GM21515 (cell line): ENCODE data around the gene HOXC5.
"Not testable (repeated sequence)": the region's sequence is repeated elsewhere in the genome, so short reads cannot be mapped to it uniquely, and the experiment has no call there.

Experiments used
- ATAC-seq: cut with Tn5 transposase; IDR thresholded peaks from one replicate; pipeline ENCODE4 v1.9.1; 2021; ENCODE audit not compliant: unreplicated experiment

Gene HOXC5

DNA sequence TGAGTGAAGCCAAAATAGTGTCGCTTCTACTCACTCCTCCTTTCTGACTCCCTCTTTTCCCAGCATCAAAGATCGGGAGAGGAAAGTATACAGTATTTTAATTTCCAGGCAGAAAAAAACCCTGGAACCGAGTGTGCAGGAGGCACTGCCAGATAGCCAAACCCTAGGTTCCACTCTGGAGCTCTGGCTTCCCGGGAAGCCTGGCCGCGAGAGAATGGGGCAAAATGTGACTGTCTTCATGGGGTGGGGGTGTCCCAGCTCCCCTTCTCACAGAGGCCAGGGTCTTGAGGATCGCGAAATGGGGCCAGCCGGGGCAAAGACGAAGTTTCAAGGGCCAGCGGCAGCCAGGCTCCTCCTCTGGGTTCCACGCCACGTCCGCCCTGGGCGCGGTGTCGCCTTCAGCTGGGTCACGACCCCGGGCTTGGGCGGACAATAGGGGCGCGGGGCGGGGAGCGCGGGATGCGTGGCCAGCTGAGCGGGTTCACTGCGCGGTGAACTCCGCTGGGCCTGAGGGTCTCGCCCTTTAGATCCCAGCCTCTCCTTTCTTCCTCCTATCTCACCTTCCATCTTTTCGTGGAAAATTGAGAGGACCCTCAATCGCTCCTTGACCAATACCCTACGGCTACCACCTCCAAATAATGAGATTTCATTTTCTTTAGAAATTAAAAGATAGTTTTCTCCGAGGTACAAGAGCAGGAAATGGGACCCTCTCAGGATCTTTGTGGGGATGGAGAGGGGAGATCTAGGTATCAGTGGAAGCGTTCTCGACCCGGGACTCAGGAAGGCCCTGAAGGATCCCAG, 27.5 kb downstream of the HOXC5 start:
- ATAC-seq, result no peak

DNA sequence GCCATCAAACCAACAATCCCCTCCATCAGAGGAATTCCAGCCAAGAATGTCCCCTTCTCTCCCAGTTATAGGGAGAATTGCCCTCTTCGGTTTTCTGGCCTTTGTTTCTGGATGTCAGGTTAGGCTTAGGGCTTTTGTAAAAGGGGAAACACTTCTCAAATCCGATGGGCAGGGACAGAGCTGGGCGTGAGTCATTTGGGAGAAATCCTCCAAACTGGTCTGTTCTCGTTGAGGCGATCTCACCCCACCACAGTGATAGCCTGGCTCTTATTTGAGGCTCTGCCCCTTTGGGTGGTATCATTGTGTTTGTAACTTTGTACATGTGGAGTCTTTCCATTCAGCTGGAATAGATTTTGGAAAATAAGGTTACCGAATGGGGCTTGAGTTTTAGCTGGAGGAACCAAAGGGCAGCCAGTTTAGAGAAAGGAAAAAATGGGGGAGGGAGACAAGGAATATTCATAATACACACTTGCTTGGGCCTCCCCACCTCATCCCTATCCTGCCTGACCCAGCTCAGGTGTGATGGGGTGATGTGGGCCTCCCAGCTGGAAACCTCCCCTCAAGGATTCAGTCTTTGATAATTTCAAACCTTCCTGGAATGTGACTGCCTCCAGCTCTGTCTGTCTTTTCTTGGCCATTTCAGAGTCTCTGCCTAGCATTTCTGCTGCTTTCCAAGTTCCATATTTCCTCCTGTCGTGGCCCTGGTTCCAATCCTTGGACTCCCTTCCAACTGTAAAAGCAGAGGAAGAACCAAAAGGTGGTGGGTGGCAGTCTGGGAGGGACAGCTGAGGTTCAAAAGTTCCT, 28.3 kb downstream of the HOXC5 start:
- ATAC-seq, result no peak

DNA sequence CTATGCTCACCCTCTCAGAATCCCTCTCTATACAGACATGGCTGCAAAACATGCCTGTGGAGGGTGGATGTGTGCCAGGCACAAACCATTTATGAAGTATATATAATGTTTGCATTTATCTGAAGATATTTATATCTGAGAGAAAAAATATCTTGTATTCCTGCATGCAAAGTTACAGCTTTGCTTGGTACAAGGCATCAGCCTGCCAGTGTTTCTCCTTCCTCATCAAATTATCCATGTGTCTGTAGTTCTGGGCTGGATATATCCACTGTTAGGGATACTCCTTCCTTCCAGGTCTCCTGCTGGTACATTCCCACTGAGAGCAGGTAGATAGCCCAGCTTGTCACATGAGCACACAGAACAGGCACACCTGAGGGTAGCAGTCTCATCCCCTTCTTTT, 32.8 kb downstream of the HOXC5 start:
- no peak for ATAC-seq

DNA sequence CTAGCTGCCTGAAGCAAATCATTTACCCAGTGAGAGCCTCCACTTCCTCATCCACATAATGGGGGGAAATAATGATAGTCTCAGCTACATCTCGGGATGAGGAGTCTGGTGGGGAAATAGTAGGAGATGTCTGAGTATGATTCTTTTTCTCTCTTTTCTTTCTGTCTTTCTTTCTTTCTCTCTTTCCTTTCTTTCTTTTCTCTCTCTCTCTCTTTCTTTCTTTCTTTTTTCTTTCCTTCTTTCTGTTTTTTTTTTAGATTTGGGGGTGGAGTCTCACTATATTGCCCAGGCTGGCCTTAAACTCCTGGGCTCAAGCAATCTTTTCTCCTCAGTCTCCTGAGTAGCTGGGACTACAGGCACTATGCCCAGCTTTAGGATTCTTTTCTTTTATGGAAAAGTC, 33.6 kb downstream of the HOXC5 start:
- ATAC-seq, result no peak

DNA sequence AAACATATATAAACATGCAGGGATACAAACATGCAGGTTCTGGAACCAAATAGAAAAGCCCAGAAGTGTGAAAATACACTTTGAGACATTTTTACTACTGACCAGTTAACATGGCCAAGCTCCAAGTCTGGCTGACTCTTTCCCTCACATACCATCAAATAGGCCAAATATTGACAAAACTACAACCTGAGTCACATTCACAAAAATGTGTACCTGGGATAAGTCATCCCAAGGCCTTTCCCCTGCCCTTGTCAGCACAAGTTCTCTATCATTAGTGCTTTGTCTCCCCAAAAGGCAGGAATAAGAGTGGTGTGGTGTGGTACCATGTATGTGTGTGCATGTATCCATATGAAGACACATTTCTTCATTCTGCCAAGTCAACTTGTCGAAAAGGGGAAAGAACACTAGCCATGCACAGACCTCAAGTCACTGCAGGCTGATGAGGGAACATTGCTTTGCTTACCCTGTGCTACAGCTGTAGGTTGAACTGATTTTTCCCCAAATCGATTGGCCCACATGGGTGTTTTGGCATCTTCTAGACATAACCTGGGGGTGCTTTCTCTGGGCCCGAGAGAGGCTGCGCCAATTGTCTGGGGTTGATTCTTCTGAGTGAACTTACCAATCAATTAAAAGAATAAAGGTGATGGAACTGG, 35.7 kb downstream of the HOXC5 start:
- ATAC-seq, result no peak

DNA sequence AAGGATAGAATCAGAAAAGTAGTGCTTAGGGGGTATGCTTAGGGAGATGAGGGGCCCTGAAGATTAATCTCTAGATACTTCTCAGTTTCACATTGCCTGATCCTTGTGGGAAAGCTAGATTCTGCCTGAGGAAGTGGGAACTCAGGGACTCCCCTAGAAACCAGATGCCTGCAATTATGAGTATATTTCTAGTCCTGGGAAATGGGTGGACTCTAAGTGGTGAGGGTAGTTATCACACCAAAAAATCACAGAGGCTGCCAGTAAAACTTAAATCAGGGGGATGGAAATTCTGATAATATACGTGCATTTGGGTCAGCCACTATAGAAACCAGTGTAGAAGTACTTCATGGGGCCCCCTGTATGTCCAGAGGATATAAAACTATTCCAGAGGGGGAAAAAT, 39.1 kb downstream of the HOXC5 start:
- no peak for ATAC-seq

DNA sequence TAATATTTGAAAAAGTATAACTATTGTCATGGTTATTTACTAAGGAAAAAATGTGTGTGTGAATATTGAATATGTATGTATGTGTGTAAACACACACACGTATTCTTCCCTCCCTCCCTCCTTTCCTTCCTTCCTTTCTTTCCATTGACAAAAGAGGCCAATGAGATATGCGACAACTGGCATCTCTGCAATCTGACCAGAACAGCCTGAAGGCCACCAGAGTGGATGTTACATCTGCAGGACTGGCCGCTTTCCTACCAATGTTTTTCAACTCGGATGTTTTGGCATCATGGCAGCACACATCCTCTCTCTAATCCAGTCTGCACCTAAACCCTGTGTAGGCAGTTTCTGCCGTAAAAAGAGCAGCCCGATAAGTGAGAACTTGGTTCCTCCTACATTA, 41.5 kb downstream of the HOXC5 start:
- no peak for ATAC-seq

DNA sequence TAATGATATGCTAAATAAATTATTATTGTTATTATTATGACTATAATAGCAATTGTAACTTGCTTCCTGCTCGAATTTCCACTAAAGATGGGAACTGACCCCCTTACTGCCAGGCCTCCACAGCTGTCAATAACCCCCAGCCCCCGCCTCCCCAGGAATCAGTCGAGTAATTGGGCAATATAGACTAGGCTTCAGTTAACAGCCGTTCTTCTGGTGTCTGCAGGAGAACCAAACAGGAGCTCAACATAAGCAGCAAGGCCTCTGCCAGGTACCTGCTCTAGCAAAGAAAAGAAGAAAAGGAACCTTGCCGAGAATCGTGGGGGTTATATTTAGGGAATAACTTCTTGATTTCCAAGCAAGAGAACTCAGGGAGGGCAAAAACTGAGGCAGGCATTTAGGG, 42.6 kb downstream of the HOXC5 start:
- no peak for ATAC-seq

DNA sequence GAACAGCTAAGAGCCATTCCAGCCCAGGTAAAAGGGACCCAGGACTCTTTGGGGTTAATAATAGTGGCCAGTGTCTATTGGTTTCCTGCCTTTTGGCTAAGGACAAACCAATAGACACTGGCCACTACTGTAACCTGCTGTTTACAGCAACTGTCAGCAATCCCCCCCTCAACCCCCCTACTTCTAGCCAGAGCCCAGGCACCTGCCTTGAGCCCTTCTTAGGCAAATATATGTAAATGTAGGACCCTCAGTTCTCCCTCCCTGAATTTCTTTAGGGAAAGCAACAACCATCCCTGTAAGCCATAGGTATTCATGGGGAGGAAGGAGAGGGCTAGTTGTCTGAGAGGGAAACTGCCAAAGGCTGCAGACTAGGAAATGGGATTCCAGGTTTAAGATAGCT, 43.1 kb downstream of the HOXC5 start:
- ATAC-seq, result no peak

DNA sequence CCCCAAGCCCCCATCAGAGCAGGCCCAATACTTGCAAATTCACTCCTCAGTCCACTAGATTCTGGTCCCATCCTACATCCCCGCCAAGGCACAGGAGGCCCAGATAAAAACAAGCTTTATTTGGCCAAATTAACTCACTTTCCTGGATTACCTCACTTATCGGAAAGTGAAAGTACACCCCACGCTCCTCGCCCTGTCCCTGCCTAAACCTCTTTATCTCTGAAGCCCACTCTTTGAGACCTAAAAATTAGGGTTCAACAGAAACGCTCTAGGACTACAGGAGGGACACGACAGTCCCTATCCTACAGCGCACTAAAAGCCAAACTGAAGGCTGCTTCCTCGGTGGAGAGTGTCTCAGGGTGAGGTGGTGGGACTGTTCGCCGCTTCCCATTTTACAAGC, 45.0 kb downstream of the HOXC5 start:
- ATAC-seq, result not testable (repeated sequence)

DNA sequence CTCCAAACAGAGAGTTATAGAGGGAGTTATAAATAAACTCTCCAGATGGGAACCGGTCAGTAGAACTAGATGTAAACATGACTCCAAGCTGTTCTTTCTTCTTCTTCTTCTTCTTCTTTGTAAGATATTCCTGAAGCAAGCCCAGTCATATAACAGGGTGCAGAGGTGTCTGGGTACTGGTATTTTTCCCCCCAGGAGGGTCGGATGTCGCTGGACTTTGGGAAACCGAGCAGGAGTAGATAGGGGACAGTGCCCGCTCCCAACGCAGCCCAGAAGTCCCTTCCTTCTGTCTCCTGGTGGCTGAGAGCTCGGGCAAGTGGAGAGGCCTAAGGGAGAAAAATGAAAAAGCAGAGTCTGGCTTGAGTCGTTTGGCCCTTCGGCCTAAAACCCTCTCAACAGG, 46.3 kb downstream of the HOXC5 start:
- ATAC-seq, result not testable (repeated sequence)

DNA sequence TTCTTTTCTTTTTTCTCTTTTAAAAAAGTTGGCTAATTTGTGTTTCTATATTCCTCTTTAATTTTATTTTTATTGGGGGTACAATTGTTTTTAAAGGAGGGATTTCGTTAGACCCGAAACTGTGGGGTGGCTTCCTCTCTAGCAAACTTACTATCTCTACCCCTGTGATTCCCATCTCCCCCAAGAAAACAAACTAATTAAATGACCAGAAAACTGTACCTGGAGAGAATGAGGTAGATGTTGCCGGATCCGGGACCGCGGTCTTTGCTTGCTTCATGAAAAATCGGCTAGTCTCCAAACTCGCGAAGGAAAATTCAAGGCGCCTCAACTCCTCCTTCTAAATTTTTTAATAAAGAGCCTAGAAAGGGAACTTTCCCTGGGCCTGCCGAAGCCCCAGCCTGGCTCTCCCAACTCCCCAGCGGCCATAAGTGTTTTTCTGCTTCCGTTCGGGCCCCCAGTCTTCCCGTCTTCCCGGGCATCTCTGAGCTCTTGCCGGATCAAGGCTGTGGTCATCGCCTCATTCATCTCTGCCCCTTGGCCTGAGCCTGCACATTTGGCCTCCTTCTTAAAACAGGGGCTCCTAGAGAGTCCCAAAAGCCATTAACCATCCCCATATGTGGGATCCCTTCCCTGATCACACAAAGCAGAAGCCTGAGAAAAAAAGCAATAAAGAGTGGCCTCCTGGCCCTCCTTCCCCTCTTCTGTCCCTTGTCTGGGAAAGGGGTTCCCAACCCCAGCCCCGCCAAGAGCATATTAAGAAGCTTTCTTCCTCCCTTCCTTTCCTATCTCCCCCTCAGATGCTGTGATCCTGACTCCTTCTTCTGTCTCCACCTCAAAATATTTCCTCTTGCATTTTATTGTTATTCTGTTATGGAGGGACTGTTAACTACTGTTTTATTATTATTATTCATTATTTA, 47.4 kb downstream of the HOXC5 start:
- not testable (repeated sequence) for ATAC-seq

DNA sequence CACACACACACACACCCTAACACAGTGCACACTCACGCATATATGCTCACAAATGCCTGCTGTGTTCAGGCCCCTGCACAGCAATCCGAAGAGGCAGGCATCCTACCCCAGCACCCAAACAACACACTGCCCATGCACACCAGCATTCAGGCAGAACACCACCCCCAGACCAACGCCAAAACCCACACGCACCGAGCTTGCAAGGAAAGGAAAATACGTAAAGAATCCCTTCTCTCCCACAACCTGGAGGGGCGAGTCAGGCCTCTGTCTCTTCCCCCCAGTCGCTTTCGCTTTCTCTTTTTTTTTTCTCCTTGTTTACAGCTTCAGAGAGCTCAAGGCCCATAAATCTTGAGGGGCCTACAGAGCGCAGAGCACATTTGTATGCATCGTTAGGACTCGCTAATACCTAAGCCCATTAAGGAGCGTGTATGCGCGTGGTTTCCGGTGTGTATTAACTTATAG, 48.2 kb downstream of the HOXC5 start:
- not testable (repeated sequence) for ATAC-seq

DNA sequence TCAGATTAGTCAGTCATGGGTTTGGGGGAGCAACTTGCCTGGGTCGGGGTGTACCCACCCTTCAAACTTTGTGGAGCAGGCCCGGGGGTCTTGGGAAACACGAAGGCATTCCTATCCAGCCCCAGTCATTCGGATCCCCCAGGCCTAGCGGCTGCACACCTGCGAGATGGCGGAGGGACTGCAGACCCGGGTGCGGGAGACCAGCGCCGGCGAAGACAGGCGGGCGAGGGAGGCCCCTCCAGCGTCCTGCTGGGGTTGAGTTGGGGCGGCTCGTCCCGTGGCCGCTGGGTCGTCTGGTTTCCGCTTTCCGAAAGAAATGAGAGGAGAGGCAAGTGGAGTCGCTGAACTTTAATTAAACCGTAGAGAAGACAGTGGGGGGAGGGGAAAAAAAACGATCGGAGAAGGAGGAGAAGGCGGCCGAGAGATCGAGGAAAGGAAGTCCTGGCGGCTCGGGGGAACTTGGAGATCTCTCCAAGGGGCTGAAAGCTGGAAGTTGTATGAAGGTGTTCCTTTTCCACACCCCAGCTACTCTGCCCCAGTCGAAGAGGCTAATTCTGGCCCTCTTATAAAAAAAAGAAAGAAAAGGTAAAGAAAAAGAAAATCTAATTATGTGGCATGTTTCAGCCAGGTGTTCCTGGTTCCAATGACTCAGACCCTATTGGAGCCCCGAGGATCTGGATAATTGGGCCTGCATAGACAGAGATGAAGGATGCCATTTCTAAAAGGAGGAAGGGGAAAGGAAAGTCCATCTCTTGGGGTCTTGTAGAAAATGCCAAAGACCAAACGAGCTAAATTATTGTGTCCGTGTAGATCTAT, 48.9 kb downstream of the HOXC5 start:
- not testable (repeated sequence) for ATAC-seq

DNA sequence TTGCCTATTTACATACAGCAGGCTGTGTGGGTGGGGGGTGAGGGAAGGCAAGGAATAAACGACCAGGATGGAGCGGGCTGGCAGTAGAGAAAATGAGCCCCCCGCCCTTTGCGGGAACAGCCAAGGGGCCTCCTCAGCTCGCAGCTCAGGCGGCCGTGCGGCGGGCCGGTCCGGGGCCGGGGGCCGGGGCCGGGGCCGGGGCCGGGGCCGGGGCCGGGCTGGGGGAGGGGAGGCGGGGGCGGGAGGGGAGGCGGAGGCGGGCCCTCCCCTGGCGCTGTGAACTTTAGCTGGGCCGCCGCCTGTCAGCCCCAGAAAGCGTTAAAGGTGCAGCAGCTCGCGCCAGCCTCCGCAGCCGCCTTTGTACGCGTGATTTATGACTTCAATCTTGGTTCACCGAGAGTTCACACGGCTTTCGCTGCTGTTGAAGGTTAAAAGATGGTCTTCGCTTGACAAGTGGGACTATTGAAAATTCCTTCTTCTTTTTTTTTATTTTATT, 49.6 kb downstream of the HOXC5 start:
- no peak for ATAC-seq
